BJ (cell line): ENCODE results near the gene CDH23. TPM values are rescaled to one million over a fixed set of nuclear protein-coding genes. Genes with fewer than 3 reads are reported as not detected.

Source experiments
- CTCF ChIA-PET: fragments of 350-600 bp; formaldehyde crosslinking; extraction: SDS; loops from one replicate; lab custom pipeline; 2021; ENCODE audit warnings: antibody characterized with exemption, inconsistent platforms; lab: Yijun Ruan, JAX
- POLR2A ChIA-PET: fragments of 300-600 bp; sonication (Branson Sonifier 250); formaldehyde crosslinking; extraction: SDS; loops from one replicate; lab custom pipeline; 2021; ENCODE audit warnings: antibody characterized with exemption; lab: Charles Lee
- DNase-seq: peaks from one replicate; pipeline ENCODE4 v3.0.0-alpha.2; 2011; ENCODE audit warnings: low read depth
- H3K27me3 ChIP-seq: 2 replicates; pipeline ENCODE4 v1.6.0; 2011; ENCODE audit warnings: low read length; ENCODE audit not compliant: control insufficient read depth, insufficient read depth
- H3K36me3 ChIP-seq: 2 replicates; pipeline ENCODE4 v1.5.1; 2011; ENCODE audit warnings: low read length; ENCODE audit not compliant: control insufficient read depth, insufficient read depth
- H3K4me3 ChIP-seq: 2 replicates; pipeline ENCODE4 v1.5.1; 2011; ENCODE audit warnings: low read depth, mild to moderate bottlenecking, control low read depth, low read length
- CTCF ChIP-seq: IDR thresholded peaks from 2 replicates; pipeline ENCODE4 v1.5.1; 2011; ENCODE audit warnings: low read depth, mild to moderate bottlenecking, control low read depth, inconsistent platforms, low read length, moderate library complexity; ENCODE audit not compliant: insufficient read depth
- polyA plus RNA-seq: library from polyadenylated mRNA; depleted of rRNA; stranded (reverse); fragments of >200 nt; gene quantifications from 2 replicates; pipeline ENCODE4 v1.2.3, GENCODE V29; 2011

Gene CDH23
- polyA plus RNA-seq, 1 experiment: 0.05 TPM

GRCh38 chr10:71763352-71764127 lies 366.8 kb downstream of the CDH23 start:
- ChIA-PET POLR2A (no interaction called here), CTCF (interaction anchor here (1.1 to 4.3 kb wide), 5 partner anchors 10 to 132 kb away, joined by 3 to 17 read pairs (median 4); partner anchors contain the start of gene VSIR)
- no peak for TF ChIP-seq CTCF
- Histone ChIP-seq H3K27me3 (no peaks in the 10 kb centered on the region), H3K4me3 (no peak overlapping the region), H3K36me3 (peaks cover 18% of the 10 kb centered on the region)
- DNase-seq: no peak

- CTCF ChIA-PET: interaction anchor here (0.6 to 4.3 kb wide), 8 partner anchors 8 to 157 kb away, joined by 3 to 18 read pairs (median 4); partner anchors contain the start of gene VSIR
- Histone ChIP-seq H3K36me3 (peaks cover 19% of the 10 kb centered on the region), H3K27me3 (no peaks in the 10 kb centered on the region), H3K4me3 (no peak overlapping the region)
- TF ChIP-seq CTCF: no peak
- POLR2A ChIA-PET: interaction anchor here (0.5 kb wide), 1 partner anchor 156 kb away, joined by 3 read pairs; no protein-coding TSS in a partner anchor
- no peak for DNase-seq
Observed at GRCh38 chr10:71765176-71765904, 368.6 kb downstream of the CDH23 start.

DNA sequence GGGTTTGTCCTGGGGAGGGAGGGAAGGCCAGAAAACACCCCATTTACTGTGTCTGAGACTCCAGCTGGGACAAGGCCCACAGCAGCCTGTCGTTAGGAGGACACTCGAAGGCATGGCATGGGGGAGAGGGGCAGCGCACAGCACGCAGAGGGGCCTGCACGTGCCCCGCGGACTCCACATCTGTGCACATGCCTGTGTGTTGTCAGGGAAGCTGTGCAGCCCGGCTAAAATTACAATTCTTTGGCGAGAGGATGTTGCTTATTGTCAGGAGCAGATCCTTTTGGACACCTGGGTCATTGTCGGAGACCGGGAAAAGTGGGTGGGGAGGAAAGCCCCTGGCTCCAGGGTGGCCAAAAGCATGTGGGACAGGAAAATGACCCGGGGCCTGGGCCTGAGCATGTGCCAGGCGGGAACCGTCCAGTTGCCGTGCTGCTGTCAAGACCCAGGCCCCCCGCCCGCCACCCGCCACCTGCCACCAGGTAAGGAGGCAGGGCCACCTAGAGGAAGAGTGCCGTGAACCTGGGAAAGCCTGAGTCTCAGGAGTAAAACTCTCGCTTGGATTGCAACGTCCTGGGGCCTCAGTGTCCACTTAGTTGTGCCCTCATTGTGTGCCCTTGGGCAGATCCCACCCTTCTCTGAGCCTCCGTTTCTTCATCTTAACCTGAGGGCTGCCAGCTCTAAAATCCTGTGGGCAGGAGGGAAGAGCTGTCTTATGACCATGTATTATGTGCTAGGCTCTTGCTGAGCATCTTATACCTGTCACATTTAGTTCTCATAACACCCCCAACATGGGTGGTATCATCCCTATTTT lies 369.4 kb downstream of the CDH23 start:
- H3K36me3 ChIP-seq: peaks cover 13% of the 10 kb centered on the region
- H3K4me3 ChIP-seq: no peak overlapping the region
- DNase-seq: no peak
- no peaks in the 10 kb centered on the region for H3K27me3 ChIP-seq
- CTCF ChIA-PET: interaction anchor here (0.6 to 3.3 kb wide), 9 partner anchors 10 to 382 kb away, joined by 3 to 18 read pairs (median 4); no protein-coding TSS in a partner anchor
- POLR2A ChIA-PET: no interaction called here
- no peak for TF ChIP-seq CTCF

DNA sequence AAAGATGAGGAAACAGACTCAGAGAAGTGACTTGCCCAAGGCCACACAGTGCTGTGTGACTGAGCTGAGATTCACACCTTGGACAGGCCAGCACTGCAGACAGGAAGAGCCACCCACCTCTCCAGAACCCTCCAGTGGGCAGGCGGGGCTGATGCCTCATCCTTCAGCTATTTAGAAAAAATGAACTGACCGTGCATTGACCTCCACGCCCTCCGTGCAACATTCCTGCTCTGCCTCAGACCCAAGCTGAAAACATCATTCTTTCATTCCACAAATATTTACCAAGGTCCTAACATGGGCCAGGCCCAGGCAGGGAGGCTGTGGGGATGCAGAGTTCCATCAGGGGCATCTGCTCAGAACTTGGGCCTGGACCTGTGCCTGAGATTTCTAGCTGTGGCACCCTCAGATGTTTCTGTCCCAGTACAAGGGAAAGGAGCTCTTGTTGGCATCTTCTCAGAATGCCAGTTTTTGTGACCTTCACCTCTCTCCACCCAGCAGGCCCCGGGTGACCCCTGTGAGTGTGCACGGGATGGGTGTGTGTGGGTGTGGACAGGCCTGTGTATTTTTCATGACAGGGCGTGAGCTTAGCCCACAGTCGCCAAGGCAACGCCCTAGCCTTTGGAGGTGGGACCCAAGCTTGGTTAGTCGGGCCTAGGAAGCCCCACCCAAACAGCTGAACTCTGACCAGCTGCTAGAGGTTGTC lies 370.1 kb downstream of the CDH23 start:
- peaks cover 6% of the 10 kb centered on the region for H3K36me3 ChIP-seq
- no peak for TF ChIP-seq CTCF
- ChIA-PET POLR2A (no interaction called here), CTCF (interaction anchor here (0.6 to 3.3 kb wide), 9 partner anchors 10 to 383 kb away, joined by 3 to 18 read pairs (median 4); no protein-coding TSS in a partner anchor)
- no peaks in the 10 kb centered on the region for H3K27me3 ChIP-seq
- no peak overlapping the region for H3K4me3 ChIP-seq
- DNase-seq: peak; percentile 98
